ENCODE results near the gene CD3G.

- TF ChIP-seq, protein P1, sequence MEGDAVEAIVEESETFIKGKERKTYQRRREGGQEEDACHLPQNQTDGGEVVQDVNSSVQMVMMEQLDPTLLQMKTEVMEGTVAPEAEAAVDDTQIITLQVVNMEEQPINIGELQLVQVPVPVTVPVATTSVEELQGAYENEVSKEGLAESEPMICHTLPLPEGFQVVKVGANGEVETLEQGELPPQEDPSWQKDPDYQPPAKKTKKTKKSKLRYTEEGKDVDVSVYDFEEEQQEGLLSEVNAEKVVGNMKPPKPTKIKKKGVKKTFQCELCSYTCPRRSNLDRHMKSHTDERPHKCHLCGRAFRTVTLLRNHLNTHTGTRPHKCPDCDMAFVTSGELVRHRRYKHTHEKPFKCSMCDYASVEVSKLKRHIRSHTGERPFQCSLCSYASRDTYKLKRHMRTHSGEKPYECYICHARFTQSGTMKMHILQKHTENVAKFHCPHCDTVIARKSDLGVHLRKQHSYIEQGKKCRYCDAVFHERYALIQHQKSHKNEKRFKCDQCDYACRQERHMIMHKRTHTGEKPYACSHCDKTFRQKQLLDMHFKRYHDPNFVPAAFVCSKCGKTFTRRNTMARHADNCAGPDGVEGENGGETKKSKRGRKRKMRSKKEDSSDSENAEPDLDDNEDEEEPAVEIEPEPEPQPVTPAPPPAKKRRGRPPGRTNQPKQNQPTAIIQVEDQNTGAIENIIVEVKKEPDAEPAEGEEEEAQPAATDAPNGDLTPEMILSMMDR (IDR thresholded peaks at IDR 0.05), result no peak
- TF ChIP-seq POLR2A (IDR thresholded peaks at IDR 0.05), result no peak
These were observed 1.5 kb upstream of the CD3G start, which contains the start of gene CD3D for GRCh38 chr11:118342503-118343161.
